Stimulated activated CD8-positive, alpha-beta memory T cell treated with anti-CD3 and anti-CD28 coated beads, Interleukin-12 subunit alpha, Interleukin-12 subunit beta, amount 100 ng/mL, for 4 hours (primary cell): Measurements from ENCODE around the gene ANKRD66.
"Not testable (repeated sequence)": the region's sequence is repeated elsewhere in the genome, so short reads cannot be mapped to it uniquely, and the experiment has no call there.

Experiments
- DNase-seq: peaks from one replicate; pipeline ENCODE4 v3.0.0-alpha.2; 2020; ENCODE audit warnings: low read depth

Gene ANKRD66

DNA sequence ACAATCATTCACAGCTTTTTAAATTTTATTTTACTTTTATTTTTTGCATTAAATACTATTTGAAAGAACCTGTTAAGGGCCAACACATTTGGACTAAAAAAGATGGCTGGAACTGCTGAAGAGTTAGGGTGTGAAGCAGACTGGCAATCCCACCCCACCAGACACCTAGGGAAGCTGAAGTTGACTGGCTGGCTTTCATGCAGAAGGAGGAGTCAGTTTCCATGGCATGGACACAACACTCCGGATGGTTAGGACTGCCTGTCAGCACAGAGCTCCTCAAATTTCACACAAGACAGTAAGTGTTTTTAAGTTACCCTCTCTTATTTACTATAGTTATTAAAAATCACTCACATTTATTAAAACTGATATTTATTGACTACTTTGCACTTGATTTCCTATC is at the start of gene ANKRD66:
ANKRD66 (plus strand) TSS at position 238 of the 400 bp plus-strand sequence. CDS start 5,016 bp downstream, outside the sequence.
- no peak for DNase-seq

DNA sequence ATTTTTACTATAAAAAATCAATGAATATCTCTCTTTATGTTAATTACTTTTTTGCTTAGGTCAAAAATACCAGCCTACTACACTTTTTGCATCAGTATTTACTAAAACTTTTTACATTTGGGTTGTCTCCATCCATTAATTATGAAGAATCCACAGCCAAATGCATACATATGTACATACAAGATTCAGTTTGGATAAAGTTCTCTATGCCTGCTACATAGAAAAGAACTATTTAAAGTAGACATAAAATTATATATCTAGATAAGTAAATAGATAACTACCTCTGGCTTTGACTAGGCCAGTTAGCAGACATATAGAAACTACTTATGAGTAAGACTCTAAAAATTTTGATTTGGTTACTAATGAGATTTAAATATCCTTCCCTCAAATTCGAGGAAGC is 46.8 kb upstream of the ANKRD66 start:
- DNase-seq: no peak

DNA sequence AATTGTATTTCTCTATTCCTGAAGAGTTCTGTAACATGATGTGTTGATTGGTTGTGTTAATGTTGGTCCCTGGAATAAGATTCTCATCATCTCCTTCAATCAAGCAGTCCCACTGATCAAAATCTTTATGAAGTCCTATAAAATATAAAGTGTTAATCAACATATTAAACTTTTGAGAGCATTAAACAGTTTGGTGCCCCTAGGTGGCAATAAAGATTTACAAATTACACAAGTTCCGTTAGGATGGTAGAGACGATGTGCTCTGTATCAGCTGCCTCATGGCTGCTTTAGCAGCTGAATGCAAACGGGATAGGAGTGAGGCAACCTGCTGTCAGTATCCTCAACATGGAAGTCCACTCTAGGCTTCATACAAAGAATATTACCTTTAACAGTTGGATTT is 42.2 kb upstream of the ANKRD66 start:
- no peak for DNase-seq

DNA sequence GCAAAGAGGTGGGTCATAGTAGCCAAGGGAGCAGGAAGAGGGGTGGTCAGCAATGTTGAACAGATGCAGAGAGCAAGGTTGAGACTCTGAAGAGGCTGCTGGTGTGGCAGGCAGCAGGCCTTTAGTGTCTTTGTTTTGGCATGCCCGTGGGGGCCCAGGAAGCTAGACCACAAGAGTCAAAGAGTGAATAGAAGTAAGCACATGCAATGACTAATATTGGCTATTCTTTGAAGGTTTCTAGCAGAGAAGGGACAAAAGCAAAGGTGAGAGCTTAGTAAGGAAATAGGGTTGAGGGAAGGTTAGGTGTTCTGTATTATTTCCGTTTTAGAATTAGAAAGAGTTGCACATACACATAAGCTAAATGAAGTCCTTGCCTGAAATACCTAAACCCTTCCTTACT is 40.3 kb upstream of the ANKRD66 start:
- no peak for DNase-seq

DNA sequence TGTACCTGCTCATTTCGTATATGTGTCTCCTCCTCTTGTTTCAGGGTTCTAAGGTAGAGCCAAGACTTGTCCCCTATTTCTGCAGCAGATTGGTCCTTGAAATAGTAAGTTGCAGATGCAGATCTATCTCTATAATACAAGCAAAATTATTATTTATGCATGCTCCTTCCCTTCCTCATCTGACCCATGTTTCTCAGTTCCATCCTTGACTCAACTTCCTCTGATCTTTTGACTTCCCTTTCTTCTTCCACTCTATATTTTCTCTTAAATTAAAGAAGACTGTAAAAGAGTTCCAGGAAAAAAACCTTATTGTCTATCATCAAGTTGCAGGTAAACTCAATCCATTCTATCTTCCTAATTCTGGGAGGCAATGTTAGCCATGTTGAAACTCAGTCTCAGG is 35.2 kb upstream of the ANKRD66 start:
- DNase-seq: no peak

DNA sequence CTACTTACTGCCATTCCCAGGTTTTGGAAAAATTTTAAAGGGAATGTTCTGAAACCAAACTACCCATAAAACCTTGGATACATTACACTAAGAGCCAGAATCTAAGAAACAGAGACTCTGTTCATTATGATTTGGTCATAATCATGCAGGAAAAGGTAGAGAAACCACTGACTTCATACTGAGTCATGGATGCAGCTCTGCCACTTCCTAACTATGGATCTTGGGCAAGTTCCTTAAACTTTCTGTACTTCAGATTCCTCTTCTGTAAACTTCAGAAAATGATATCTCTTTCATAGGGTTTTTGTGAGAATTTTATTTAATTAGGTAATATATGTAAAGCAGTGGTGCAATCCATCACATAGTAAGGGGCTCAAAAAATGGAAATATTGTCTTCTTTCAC is 31.6 kb upstream of the ANKRD66 start:
- no peak for DNase-seq

DNA sequence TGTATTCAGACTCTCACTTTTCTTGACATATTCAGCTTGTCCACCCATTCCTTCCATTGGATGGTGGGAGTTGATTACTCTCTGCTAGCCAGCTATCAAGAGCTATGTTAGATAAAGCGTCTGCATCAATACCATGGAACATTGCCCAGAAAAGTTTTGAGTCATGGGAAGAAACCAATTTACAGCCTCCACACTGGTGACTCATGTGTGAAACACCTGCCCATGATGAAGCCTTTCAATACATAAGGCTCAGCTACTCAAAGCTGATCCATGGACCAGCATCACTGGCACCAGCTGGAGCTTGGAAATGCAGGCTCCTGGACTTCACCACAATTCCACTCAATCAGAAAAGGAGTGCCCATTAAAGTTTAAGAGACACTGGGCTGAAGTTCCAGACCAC is 27.6 kb upstream of the ANKRD66 start:
- no peak for DNase-seq

DNA sequence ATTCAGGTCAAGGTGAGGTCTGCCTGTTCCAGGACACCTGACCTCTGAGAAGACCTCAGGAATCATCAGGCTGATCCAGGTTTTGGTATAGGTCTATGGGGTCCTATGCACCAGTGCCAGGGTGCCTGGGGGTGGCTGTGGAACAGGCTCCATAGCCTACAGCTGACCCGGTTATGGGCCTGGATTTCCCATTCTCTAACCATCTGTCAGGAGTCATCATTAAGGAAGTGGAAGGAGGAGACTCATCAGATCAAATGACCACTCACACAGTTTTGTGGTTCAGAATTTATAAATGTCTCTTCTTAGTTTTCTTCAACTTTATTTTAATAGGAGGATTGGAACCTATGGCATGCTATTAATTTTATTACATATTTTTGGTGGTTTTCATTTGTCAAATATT is 26.3 kb upstream of the ANKRD66 start:
- DNase-seq: no peak

DNA sequence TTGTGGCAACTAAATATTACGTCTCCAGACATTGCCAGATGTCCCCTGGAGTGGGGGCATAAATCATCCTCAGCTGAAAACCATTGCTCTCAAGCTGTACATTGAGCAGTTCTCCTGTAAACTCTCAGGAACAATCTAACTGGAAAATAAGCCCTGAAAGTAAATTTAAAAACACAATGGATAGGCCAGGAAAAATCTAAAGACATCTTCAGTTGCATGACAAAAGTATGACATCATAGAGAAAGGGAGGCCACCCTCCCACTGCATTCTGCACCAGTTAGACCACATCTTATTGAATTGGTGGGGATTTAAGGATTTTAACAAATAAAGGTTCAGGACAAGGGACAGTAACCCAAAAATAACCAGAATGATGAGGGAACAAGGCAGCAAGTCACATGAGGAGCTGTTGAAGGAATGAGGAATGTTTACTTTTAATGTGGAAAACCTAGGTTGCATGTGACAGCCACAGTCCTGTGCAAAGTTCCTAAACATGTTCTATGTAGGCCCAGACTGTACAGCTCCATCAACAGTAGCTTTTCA is 16.9 kb upstream of the ANKRD66 start:
- DNase-seq: no peak

DNA sequence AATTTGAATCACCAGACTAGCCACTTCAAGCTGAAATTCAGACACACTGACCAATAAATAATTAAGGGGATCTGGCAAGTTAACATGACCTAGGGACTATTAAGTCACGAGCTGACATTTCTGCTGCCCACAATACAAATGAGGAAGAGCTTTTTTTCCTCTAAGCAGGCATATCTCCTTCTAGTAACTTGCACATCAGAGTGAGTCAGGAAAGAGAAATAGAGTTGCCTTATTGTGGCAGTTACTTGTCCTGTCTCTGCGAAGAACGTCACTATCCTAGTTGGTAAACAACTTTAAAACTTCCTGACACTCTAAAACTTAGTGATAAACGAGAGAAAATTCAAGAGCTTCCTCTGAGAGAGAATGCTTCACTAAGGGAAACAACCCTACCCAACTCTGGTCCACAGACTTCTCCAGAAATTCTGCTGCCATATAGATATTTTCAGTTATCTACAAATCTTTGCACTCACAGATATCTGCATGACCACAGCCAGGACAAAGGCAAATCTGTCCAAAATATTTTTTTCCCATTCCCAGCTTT is 15.7 kb upstream of the ANKRD66 start:
- no peak for DNase-seq

DNA sequence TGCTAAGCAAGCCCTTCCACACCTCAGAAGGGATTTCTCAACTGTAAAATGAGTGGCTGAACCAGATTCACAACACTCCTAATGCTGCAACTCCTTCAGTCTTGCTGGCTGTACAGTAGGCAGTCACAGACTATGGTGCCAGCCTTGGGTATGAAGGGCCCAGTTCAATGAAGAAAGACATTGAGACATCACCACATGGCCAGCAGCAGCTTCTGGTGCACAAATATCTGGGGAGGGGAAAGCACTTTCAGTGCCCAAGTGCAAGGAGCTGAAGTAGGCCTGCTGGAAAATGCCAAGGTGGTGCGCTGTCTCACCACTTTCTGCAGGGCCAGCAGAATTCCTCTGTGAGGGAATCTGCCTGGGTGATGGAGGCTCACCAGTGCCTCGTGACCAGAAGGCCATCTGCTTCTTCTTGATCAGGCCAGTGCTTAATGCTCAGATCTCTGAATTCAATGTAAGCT is 13.4 kb upstream of the ANKRD66 start:
- no peak for DNase-seq

DNA sequence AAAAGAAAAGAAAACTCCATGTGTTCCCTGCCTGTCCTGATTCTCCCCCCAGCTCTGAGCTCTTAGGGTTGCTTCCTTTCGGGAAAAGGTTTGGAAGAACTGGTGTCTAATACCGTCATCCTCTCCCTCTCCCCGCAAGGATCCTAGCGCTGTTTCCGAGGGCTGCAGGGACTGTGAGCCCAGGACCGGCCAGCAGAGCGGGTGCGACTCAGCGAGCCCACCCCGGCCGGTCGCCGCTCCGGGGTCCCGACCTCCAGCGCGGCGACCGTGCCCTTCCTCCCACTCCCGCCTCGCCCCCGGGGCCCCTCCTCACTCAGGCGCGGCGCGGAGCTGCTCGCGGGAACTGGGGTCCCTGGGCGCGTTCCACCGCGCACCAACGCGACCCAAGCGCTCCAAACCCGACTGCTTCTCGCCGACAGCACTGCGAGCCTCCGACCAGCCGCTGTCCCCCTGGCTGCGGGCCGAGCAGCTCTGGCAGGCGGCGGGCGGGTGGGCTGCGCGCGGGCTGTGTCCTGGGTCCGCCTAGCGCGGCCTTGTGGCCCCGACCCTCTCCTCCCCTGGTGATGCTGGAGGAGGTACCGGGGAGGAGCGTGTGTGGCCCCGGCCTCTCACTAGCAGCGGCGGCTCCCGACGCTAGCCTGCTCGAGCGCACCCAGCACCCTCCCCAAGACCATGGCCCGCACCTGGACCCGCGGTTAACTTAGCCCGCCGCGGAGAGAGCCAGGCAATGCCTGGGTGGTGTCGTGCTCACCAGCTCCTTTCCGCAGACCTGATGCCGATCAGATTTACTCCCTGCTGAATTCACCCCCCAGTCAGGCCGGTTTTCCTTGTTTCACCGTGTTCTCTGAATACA is 11.6 kb upstream of the ANKRD66 start, which contains the start of gene PLA2G7:
PLA2G7 (minus strand) TSS at position 509 of the 853 bp plus-strand sequence. CDS start 12,484 bp downstream, outside the sequence.
- DNase-seq: no peak

DNA sequence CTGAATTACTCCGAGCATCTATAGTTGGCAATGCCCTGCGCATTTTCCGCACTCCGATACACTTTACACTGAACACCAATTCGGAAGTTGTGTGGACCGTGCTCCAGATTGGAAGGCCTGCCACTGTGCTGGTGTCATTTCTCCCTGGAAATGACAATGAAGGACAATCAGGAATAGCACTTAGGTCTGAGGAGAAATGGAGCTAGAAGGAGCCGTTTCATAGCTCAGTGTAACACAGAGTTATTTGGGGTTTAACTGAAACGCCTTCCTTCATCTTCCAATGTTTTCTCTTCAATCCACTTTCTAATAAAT is 11.1 kb upstream of the ANKRD66 start:
- no peak for DNase-seq

DNA sequence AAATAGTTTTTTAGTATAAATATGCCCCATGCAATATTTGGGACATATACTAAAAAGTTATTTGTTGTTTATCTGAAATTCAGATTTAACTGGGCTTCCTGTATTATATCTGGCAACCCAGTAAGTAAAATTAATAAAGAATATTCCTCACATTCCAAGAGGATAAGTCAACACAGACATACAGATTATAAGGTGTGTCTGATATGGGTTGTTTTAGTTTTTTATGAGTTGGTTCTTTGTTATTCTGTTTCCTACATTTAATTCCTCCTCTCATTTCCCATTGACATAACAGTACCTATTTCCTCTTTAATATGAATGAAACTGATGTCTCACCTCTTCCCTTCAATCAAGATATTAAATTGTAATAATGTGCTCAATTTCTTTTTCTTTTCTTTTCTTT is 9.8 kb upstream of the ANKRD66 start:
- DNase-seq: no peak

DNA sequence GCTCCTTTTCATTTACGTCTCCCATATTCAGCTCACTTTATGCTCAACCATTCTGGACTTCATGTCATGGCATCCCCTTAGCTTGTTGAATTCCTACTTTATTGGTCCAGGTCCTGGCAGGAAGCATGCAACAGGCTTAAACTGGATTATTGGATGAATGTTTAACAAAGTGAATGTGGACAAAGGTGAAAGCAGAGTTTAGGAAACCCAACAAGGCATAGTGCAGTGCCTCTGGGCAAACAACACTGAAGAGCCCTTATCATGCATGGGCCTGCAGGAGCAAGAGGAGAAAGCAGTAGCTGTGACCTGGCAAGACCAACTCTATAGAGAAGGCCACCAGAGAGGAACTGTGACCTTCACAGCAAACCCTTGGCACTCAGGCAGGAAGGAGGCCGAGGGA is 5.3 kb upstream of the ANKRD66 start:
- DNase-seq: no peak

DNA sequence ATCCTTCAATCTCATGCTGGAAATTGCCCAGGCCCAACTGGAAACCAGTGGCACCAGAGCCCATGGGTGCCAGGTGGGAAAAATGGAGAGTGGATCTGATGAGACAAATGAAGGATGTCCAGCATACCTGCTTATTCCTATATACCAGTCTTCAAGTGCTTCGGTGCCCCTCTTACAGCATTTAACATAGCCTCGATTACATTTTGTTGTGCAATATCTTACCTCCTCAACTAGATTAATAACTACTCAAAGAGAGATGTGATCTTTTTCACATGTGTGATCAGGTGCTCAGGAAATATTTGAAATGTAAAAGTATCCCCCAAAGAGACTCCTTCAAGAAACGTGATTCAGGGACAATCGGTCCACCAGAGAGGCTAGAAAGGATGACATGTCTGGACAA is 4.8 kb upstream of the ANKRD66 start:
- no peak for DNase-seq

DNA sequence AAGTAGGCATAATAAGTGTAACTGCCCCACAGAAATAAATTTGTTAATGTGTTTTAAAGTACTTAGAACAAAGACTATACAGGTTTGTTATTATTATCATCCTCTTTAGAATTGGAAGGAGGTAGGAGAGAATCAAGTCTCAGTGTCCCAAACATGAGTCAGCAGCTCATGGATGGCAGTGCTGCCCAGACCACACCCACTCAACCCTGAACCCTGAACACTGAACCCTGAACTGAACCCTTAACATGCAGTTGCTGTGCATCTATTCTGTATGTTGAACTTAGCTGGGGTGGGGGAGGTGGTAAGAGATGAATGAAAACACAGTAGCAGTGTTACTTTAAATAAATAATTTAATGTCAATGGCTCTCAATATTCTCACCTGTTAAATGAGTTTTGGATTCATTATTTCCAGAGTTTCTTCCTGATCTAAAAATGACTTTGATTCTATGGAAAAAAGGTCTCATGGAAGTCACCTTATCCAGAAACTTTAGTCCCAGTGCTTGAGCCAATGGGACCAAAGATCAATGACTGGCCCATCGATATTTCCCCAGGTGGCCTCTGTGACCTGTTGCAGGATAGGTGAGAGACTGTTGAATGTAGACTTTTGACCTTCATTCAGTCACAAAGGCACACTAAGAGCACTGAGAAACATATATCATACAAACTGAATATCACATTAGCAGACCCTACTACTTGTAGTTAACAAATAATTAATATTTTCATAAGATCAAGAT is 3.1 kb upstream of the ANKRD66 start:
- no peak for DNase-seq

DNA sequence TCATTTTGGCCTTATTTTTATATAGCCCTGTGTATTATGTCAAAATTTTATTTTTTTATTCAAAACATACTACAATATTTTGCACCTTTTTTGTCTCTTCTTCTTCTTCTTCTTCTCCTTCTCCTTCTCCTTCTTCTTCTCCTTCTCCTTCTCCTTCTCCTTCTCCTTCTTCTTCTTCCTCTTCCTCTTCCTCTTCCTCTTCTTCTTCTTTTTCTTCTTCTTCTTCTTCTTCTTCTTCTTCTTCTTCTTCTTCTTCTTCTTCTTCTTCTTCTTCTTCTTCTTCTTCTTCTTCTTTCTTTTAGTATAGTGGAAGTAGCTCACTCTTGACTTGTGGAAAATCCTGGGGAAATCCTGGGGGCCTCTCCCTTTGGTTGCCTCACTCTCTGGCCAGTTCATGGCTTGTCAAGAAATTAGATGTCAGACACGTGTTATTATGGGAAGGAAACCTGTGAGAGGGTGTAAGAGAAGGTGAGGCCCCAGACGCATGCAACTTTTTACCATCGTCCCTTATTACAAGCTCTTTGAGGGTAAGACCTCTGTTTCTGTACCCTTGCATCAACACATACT is 2.5 kb upstream of the ANKRD66 start:
- not testable (repeated sequence) for DNase-seq

DNA sequence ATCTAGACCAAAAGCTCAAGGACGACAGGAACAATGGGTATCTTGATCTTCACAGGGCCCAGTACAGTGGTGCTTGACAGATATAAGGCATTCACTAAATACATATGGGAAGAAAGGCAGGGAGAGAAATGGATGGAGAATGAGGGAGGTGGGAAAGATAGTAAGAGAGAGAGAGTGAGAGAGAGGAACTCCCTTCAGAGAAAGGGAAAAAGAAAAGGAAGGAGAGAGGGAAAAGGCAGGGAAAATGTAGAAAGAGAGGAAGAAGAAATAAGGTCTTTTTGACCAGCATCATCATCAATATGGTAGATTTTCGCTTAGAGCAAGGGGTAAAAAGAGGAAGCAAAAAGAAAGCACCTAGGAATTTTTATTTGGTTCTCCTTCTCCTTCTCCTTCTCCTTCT is 760 bp upstream of the ANKRD66 start:
- no peak for DNase-seq

DNA sequence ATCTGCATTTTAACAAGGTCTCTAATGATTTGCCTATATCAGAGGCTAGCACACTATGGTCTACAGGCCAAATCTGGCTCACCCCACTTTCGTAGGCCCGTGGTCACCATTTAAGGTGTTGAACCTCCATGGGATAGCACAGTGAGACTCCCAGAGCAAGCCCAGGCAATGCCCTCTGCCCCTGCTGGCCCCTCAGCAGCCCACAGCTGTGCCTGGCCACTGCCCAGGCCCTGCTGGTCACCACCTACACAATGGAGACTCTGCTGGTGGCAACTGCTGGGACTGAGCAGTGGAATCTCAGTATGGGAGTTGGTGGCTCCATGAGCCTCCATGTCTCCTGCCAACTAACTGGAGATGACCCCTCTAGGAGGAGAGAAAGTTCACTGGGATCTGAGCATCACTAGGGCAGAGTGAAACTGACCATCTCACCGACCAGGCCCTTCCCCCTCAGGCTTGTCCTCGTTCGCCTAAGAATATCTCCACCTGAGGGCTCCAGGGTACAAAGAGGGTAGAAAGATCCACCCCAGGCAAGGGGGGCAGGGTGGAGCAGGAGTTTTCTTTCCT is 2.3 kb downstream of the ANKRD66 start:
- no peak for DNase-seq

DNA sequence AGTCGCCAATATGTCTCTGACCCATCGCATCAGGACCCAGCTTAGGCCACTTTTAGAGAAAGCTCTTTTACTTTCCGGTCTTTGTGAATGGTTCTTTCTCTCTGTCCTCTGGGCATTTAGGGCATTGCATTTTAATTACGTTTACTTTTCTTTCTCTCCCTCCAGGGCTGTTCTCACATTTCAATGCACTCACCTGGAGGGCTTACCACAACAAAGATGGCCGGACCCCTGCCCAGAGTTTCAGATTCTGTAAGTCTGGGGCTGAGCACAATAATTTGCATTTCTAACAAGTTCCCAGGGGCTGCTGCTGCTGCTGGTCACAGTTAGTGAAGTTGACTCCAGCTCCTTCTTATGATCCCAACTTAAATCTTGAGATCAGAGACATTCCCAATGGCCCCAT is 3.0 kb downstream of the ANKRD66 start:
- no peak for DNase-seq

DNA sequence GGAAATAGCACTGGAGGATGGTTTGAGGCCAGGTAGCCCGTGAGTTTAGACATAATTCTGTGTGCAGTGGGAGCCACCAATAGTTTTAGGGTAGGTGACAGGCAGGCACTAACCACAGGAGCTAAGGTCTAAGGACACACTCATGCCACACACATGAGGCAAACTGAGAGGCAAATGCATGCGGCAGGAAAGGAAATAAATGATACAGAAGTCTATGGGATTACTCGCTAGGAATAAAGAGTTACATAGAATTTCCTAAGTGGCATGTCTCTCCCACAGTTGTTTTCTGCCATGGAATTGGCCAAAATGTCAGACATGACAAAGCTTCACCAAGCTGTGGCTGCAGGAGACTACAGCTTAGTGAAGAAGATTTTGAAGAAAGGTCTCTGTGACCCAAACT is 4.9 kb downstream of the ANKRD66 start:
- DNase-seq: no peak
